ENCODE measurements around the gene ALDH1B1.

ALDH1B1 gene

DNA sequence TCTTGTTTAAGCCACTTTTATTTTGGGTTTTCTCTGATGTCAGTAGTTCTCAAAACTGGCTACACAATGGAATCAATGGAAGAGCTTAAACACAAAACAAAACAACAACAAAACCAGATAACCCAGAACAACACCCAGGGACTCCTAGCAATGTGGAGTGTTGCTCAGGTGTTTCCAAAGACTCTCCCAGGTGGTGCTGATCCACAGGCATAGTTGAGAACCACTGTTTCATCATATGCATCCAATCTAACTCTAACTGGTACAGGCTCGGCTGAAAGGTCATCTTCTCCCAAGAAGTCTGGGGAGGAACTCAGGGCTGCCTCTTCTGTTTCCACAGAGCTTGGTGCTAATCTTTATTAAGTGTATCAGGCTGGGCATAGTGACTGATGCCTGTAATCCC, 5.4 kb upstream of the ALDH1B1 start:
- H3K4me3 ChIP-seq: no peak overlapping the region
- peak overlapping the region; percentile 87 for H3K27ac ChIP-seq
- no peak for TF ChIP-seq CTCF (IDR thresholded peaks at IDR 0.05)
- no peak for DNase-seq (ENCODE audit: low spot score)

GRCh38 chr9:38387751-38388150, 4.8 kb upstream of the ALDH1B1 start:
- Histone ChIP-seq H3K27ac (peak overlapping the region; percentile 87), H3K4me3 (no peak overlapping the region)
- DNase-seq (ENCODE audit: low spot score): no peak
- no peak for TF ChIP-seq CTCF (IDR thresholded peaks at IDR 0.05)

- no peak for DNase-seq (ENCODE audit: low spot score)
- H3K27ac ChIP-seq: peak overlapping the region; percentile 87
- H3K4me3 ChIP-seq: no peak overlapping the region
- no peak for TF ChIP-seq CTCF (IDR thresholded peaks at IDR 0.05)
Measured at GRCh38 chr9:38388283-38389223, 3.9 kb upstream of the ALDH1B1 start.

GRCh38 chr9:38389313-38389712, 3.2 kb upstream of the ALDH1B1 start:
- H3K4me3 ChIP-seq: no peak overlapping the region
- H3K27ac ChIP-seq: peak overlapping the region; percentile 87
- no peak for TF ChIP-seq CTCF (IDR thresholded peaks at IDR 0.05)
- no peak for DNase-seq (ENCODE audit: low spot score)

GRCh38 chr9:38390442-38390841, 2.1 kb upstream of the ALDH1B1 start:
- Histone ChIP-seq H3K27ac (peak overlapping the region; percentile 87 to 93), H3K4me3 (no peak overlapping the region)
- TF ChIP-seq CTCF (IDR thresholded peaks at IDR 0.05): no peak
- DNase-seq (ENCODE audit: low spot score): no peak

DNA sequence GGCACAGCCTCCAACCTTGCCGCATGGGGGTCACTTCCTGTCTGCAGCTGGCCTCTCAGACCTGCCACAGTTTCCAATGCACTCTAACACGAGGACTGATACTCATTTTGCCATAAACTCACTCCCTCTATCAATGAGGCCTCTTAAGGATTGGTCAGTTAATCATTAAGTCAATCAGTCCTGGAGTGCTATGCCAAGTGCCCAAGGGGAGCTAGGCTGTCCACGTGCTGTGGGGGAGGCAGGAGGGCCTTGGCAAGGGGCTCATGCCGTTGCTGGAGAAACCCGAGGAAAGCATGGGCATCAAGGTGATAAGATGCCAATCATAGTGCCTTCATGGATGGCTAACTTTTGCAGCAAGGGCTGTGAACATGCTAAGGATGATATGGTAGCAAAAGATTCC, 1.7 kb upstream of the ALDH1B1 start:
- Histone ChIP-seq H3K4me3 (no peak overlapping the region), H3K27ac (peak overlapping the region; percentile 87 to 93)
- no peak for DNase-seq (ENCODE audit: low spot score)
- TF ChIP-seq CTCF (IDR thresholded peaks at IDR 0.05): no peak

Data from coronary artery (tissue), 2 donors.